Ascending aorta (tissue), 2 donors: ENCODE measurements around the gene KRT12. TPM values are rescaled to one million over a fixed set of nuclear protein-coding genes. Genes with fewer than 3 reads are reported as not detected.
A peak's percentile ranks its signal among the peaks of the same experiment; 100 is the strongest.

Experiments used
- DNase-seq, 2 donors: peaks; one replicate each; pipeline ENCODE4 v3.0.0-alpha.2; 2019; ENCODE audit warnings: low spot score in 2 of 2
- H3K27ac ChIP-seq, 2 donors: fragments of 200-600 bp; sonication (generic); one replicate each; pipeline ENCODE4 v1.5.1; 2016 to 2017; ENCODE audit warnings: mild to moderate bottlenecking in 1 of 2
- H3K27me3 ChIP-seq: fragments of 200-600 bp; sonication (generic); one replicate; pipeline ENCODE4 v1.5.1; 2017
- H3K36me3 ChIP-seq, 2 donors: fragments of 200-600 bp; sonication (generic); one replicate each; pipeline ENCODE4 v1.5.1; 2016
- H3K4me1 ChIP-seq, 2 donors: fragments of 200-600 bp; sonication (generic); one replicate each; pipeline ENCODE4 v1.5.1; 2016 to 2017; ENCODE audit warnings: mild to moderate bottlenecking in 1 of 2
- H3K4me3 ChIP-seq, 2 donors: fragments of 200-600 bp; sonication (generic); one replicate each; pipeline ENCODE4 v1.5.1; 2016 to 2017; ENCODE audit warnings: mild to moderate bottlenecking in 1 of 2
- H3K9me3 ChIP-seq, 2 donors: fragments of 200-600 bp; sonication (generic); one replicate each; pipeline ENCODE4 v1.5.1; 2016
- intact Hi-C: fragments of 100-400 bp; cut with DNase I; formaldehyde crosslinking; loops from one replicate; pipeline ENCODE4 v1.15.1; 2023
- total RNA-seq: library from RNA; depleted of rRNA; stranded (reverse); fragments of >200 nt; gene quantifications from one replicate; pipeline ENCODE4 v1.1.0, GENCODE V29; 2016
- TF ChIP-seq, protein P1 (sequence below), 3 experiments: fragments of 200-600 bp in 2 of 3; fragments of 450-650 bp in 1 of 3; sonication (generic) in 2 of 3; IDR thresholded peaks; one replicate each; pipeline ENCODE4 v1.5.1; 2016 to 2019; ENCODE audit warnings: antibody characterized with exemption in 3 of 3, mild to moderate bottlenecking in 1 of 3, moderate library complexity in 1 of 3

KRT12 gene
- total RNA-seq, 1 donor from 2014 or later: not detected

DNA sequence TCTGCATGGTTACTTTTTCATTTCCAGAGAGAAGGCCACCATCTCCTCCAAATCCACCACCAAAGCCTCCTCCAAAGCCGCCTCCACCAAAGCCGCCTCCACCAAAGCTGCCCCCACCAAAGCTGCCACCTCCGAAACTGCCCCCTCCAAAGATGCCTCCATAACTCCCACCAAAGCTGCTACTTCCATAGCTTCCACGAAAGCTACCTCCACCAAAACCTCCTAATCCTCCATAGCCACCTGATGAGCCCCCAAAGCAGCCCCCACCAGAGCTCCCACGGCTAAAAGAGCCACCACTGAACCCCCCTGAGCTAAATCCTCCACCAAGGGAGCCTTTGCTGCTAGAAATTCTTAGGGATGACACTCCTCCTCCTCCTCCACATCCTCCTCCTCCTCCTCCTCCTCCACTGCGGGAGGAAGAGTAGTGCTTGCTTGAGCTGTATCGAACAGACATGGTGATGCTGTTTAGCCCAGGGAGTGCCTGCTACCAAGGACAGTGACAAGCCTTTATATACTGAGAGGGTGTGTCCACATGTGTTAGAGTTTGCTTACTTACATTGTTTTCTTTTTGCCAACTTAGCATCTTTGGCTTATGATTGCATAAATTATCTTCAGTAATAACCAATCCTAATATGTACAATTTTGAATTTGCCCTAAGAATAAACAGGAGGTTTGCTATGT is 44.8 kb downstream of the KRT12 start, which contains the start of gene KRT10:
Gene KRT10 (minus strand): TSS at position 483 of the 681 bp plus-strand sequence. CDS start 29 bp downstream, at position 454.
- no peak within 1 kb of the TSS for H3K4me3 ChIP-seq
- TF ChIP-seq, protein P1, sequence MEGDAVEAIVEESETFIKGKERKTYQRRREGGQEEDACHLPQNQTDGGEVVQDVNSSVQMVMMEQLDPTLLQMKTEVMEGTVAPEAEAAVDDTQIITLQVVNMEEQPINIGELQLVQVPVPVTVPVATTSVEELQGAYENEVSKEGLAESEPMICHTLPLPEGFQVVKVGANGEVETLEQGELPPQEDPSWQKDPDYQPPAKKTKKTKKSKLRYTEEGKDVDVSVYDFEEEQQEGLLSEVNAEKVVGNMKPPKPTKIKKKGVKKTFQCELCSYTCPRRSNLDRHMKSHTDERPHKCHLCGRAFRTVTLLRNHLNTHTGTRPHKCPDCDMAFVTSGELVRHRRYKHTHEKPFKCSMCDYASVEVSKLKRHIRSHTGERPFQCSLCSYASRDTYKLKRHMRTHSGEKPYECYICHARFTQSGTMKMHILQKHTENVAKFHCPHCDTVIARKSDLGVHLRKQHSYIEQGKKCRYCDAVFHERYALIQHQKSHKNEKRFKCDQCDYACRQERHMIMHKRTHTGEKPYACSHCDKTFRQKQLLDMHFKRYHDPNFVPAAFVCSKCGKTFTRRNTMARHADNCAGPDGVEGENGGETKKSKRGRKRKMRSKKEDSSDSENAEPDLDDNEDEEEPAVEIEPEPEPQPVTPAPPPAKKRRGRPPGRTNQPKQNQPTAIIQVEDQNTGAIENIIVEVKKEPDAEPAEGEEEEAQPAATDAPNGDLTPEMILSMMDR (IDR thresholded peaks at IDR 0.05): no peak
- H3K4me1 ChIP-seq: peaks cover 0 to 8% of the 10 kb centered on the region in 2 donors
- DNase-seq: no peak
- H3K27me3 ChIP-seq: no peaks in the 10 kb centered on the region
- no peak within 1 kb of the TSS for H3K27ac ChIP-seq
- H3K9me3 ChIP-seq: no peaks in the 10 kb centered on the region
- intact Hi-C loops: loop anchor here (10.0 kb wide), 1 partner anchor 177 kb away; the partner anchor contains the start of gene SMARCE1
- H3K36me3 ChIP-seq: peaks cover 0 to 4% of the 10 kb centered on the region in 2 donors

DNA sequence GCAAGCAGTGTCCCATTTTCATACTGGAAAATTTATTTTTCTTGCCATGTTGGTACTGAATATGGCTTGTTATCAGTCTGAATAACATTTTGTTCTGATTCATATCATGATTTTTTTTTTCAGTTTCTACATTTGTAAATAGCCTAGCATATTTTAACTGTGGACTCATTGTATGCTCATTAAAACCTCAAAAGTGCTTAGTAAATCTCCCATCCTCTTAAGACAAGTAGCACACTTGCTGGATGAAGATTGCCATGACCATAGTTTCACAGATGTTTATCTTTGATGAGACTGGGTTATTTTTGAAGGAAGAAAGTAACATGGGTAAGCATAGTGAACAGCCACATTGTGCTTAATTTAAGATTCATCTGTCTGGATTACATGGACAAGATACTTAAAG is 45.5 kb downstream of the KRT12 start:
- Histone ChIP-seq H3K36me3 (peaks cover 0 to 9% of the 10 kb centered on the region in 2 donors), H3K9me3 (no peaks in the 10 kb centered on the region)

DNA sequence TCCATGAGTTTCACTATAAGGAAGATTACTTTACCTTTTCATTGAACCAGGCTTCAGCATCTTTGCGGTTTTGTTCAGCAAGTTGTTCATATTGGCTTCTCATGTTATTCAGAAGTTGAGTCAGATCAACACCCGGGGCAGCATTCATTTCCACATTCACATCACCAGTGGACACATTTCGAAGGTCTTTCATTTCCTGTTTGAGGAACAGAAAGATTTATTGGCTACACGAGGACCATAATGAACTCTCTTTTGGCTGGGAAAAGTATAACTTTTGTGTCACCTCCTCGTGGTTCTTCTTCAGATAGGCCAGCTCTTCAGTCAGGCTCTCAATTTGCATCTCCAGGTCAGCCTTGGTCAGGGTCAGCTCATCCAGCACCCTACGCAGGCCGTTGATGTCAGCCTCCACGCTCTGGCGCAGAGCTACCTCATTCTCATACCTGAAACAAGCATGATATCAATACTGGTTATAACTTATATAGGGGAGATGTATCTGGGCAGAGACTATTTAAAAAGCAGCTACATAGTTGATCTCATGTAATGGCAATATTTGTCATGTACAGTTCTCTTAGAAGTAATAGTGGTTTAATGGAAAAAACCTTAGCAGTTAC is 46.7 kb downstream of the KRT12 start:
- H3K27ac ChIP-seq: no peak overlapping the region
- no peaks in the 10 kb centered on the region for H3K27me3 ChIP-seq
- H3K36me3 ChIP-seq: peaks cover 0 to 9% of the 10 kb centered on the region in 2 donors
- no peak for DNase-seq
- no peaks in the 10 kb centered on the region for H3K9me3 ChIP-seq
- no peak overlapping the region for H3K4me3 ChIP-seq
- TF ChIP-seq, protein P1 (IDR thresholded peaks at IDR 0.05): no peak
- intact Hi-C loops: loop anchor here (1.0 to 10.0 kb wide), 2 partner anchors 8 to 176 kb away; partner anchors contain the start of gene SMARCE1
- H3K4me1 ChIP-seq: peaks cover 0 to 8% of the 10 kb centered on the region in 2 donors

More for the DNA sequence above, 45.5 kb downstream of the KRT12 start:
- intact Hi-C loops: loop anchor here (10.0 kb wide), 1 partner anchor 177 kb away; the partner anchor contains the start of gene SMARCE1
- no peak for DNase-seq
- Histone ChIP-seq H3K4me3 (no peak overlapping the region), H3K4me1 (peaks cover 0 to 8% of the 10 kb centered on the region in 2 donors), H3K27ac (no peak overlapping the region), H3K27me3 (no peaks in the 10 kb centered on the region)
- TF ChIP-seq, protein P1 (IDR thresholded peaks at IDR 0.05): no peak

DNA sequence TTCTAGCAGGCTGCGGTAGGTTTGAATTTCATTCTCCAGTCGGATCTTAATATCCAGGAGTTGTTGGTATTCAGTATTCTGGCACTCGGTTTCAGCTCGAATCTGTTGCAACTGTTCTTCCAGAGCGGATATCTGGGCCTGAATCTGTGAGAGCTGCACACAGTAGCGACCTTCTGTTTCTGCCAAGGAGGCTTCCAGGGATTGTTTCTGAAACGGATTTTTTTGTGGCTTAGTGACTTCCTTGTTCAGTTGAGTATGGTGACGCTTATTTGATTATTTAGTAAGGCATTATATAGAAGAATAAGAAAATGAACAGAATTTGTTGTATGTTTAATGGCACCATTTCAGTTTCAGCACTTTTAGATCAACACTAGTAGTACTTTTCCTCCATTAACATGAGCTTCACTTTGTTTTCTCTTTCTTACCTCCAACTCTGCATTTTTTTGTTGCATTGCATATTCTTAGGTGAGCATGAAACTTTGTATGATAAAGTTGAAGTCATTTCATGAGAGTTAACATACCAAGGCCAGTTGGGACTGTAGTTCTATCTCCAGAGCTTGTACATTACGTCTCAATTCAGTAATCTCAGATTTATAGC is 47.4 kb downstream of the KRT12 start:
- no peak for DNase-seq
- Histone ChIP-seq H3K27me3 (no peaks in the 10 kb centered on the region), H3K4me3 (peak overlapping the region; percentile 79 to 92), H3K36me3 (peaks cover 0 to 9% of the 10 kb centered on the region in 2 donors), H3K27ac (peak overlapping the region; percentile 81 to 91), H3K9me3 (no peaks in the 10 kb centered on the region), H3K4me1 (peaks cover 0 to 8% of the 10 kb centered on the region in 2 donors)
- intact Hi-C loops: loop anchor here (1.0 to 10.0 kb wide), 3 partner anchors 9 to 848 kb away; partner anchors contain the start of gene SMARCE1
- TF ChIP-seq, protein P1 (IDR thresholded peaks at IDR 0.05): no peak

DNA sequence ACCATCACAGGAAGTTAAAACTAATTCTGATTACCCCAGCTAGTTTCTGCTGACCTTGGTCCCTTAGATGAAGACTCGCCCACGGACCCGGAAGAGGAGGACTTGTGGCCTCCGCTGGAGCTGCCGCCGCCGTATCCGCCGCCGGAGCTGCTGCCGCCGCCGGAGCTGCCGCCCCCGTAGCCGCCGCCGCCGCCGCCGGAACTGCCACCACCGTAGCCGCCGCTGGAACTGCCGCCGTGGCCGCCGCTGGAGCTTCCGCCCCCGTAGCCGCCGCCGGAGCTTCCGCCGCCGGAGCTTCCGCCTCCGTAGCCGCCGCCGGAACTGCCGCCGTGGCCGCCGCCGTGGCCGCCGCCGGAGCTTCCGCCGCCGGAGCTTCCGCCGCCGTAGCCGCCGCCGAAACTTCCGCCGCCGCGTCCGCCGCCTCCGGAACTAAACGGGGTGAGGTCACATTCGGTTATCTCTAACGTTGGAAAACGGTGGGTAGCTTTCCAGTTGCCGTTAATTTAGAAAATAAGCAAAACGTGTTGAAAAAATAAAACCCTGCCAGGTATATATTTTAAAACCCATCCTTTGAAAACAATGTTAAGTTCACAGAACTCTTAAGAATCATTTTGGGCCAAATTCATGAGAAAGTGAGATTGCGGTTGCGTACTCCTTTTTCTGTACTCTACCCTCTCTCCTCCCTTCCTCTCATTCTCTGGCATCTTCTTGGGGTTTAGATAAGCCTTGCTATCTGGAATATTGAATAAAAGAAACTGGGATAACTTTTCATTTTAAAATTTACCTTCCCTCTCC is 48.1 kb downstream of the KRT12 start:
- peak; percentile 9 to 86 for DNase-seq
- TF ChIP-seq, protein P1 (IDR thresholded peaks at IDR 0.05): no peak
- Histone ChIP-seq H3K27me3 (no peaks in the 10 kb centered on the region), H3K4me3 (peak overlapping the region; percentile 79 to 92), H3K9me3 (no peaks in the 10 kb centered on the region), H3K27ac (peak overlapping the region; percentile 81 to 91), H3K4me1 (peaks cover 0 to 8% of the 10 kb centered on the region in 2 donors), H3K36me3 (peaks cover 0 to 9% of the 10 kb centered on the region in 2 donors)
- intact Hi-C loops: loop anchor here (5.0 kb wide), 1 partner anchor 848 kb away; no protein-coding TSS in a partner anchor
